ENCODE results near the gene IRF2BP2. TPM values are rescaled to one million over a fixed set of nuclear protein-coding genes. Genes with fewer than 3 reads are reported as not detected.

Gene IRF2BP2
- total and polyA plus RNA-seq, 7 donors, result 53.6 to 116 (median 73.4) TPM

DNA sequence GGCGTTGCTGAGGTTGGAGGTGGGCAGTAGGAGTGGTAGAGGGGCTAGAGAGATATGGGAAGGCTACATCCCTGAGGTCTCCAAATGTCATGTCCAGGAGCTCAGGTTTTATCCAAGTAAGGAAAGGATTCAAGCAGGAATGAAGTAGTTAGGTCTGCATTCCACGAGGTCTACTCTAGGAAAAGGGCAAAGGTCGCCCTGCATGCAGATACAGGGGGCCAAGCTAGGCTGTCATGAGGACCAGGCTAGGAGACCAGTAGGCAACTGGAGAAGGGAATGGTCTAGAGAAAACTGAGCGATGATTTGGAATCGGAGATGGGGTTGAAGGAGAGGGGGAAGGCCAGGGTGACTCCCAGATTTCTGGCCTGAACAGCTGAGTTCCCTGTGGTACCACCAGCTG, 48.7 kb downstream of the IRF2BP2 start:
- Histone ChIP-seq H3K4me1 (peaks cover 29% of the 10 kb centered on the region), H3K9me3 (no peaks in the 10 kb centered on the region), H3K27me3 (ENCODE audit: insufficient read depth in 3 of 3, low read length in 2 of 3) (no peaks in the 10 kb centered on the region), H3K27ac (no peak overlapping the region), H3K4me3 (no peak overlapping the region), H3K36me3 (ENCODE audit: insufficient read depth in 1 of 2, low read depth in 1 of 2) (no peaks in the 10 kb centered on the region)
- TF ChIP-seq, protein P1, sequence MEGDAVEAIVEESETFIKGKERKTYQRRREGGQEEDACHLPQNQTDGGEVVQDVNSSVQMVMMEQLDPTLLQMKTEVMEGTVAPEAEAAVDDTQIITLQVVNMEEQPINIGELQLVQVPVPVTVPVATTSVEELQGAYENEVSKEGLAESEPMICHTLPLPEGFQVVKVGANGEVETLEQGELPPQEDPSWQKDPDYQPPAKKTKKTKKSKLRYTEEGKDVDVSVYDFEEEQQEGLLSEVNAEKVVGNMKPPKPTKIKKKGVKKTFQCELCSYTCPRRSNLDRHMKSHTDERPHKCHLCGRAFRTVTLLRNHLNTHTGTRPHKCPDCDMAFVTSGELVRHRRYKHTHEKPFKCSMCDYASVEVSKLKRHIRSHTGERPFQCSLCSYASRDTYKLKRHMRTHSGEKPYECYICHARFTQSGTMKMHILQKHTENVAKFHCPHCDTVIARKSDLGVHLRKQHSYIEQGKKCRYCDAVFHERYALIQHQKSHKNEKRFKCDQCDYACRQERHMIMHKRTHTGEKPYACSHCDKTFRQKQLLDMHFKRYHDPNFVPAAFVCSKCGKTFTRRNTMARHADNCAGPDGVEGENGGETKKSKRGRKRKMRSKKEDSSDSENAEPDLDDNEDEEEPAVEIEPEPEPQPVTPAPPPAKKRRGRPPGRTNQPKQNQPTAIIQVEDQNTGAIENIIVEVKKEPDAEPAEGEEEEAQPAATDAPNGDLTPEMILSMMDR (IDR thresholded peaks at IDR 0.05), result no peak
- intact Hi-C loops (cut with DNase I), result no loop called here
- DNase-seq (no peak), ATAC-seq (no peak)
- WGBS, 3 donors, result 90 to 93% (median 91%) methylated on average over 5 of the region's 5 CpGs

DNA sequence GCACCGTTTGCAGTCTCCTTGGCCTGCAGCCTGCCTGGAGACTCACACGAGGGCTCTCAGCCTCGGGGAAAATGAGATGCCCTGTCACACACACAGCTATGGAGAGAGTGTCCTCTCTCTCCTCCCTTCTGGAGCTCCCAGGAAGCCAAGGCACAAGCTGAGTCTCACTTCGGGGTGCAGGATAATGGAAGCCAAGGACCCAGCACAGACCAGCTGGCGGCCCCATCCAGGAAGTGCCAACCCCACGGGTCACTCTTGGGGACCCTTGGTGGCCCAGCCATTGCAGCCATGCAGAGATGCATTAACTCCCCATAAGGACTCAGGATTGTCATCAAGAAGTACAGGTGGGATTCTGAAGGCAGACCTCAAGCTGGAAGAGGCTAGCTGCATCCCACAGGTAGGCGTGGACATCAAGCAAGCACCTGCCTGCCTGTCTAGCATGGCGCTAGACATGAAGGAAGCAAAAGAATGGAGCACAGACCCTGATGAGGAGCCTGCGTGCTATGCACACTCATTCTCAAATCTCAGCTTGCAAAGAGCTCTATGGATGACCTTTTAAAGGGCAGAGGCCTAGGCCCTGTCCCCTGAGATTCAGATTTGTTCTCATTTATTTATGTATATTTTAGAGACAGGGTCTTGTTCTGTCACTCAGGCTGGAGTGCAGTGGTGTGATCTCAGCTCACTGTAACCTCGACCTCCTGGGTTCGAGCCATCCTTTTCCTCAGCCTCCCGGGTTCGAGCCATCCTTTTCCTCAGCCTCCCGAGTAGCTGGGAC, 49.9 kb downstream of the IRF2BP2 start:
- no peak overlapping the region for H3K4me3 ChIP-seq
- no peaks in the 10 kb centered on the region for H3K27me3 ChIP-seq (ENCODE audit: insufficient read depth in 3 of 3, low read length in 2 of 3)
- H3K27ac ChIP-seq, result peak overlapping the region; percentile 65
- TF ChIP-seq, protein P1 (IDR thresholded peaks at IDR 0.05), result no peak
- intact Hi-C loops (cut with DNase I), result no loop called here
- WGBS, 3 donors, result 75 to 79% (median 76%) methylated on average over 14 of the region's 14 CpGs
- DNase-seq (no peak), ATAC-seq (no peak)
- no peaks in the 10 kb centered on the region for H3K9me3 ChIP-seq
- peaks cover 21% of the 10 kb centered on the region for H3K4me1 ChIP-seq
- H3K36me3 ChIP-seq (ENCODE audit: insufficient read depth in 1 of 2, low read depth in 1 of 2), result no peaks in the 10 kb centered on the region

DNA sequence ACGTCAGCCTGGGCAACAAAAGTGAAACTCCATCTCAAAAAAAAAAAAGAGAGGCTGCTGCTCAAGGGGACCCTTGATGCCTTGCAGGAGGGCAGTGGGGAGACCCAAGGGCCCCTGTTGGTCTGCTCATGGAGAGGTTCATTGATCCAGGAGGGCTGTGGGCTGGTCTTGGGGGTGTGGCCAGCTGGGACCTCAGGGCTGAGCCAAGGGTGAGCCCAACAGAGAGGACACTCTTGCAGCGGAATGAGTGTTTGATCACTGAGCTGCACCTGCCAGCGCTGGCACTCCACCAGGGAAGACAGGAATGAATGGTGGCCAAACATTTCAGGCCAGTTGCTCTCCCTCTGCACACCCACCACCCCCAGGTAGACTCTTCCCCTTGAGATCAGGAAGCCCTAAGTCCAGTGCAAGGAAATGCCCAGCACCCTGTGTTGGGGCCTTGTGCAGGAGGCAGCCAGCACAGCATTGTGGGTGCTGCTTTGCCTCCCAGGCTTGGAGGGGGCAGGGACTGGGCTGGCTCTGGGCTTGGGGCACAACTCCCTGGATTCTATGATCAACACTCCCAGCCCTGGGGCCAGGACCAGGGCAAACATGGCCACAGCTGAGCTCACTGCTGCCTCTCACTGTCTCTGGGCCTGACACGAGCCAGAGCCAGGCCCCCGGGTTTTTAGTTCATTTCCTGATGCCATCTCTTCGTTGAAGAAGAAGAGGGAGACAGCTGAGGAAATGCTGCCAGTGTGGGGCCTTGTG, 50.7 kb downstream of the IRF2BP2 start:
- intact Hi-C loops (cut with DNase I), result no loop called here
- DNase-seq (no peak), ATAC-seq (peak in 3 of 4 donors; percentile 57 to 74 (median 64))
- peaks cover 13% of the 10 kb centered on the region for H3K4me1 ChIP-seq
- no peaks in the 10 kb centered on the region for H3K27me3 ChIP-seq (ENCODE audit: insufficient read depth in 3 of 3, low read length in 2 of 3)
- H3K27ac ChIP-seq, result peak overlapping the region; percentile 65
- no peak overlapping the region for H3K4me3 ChIP-seq
- WGBS, 3 donors, result 57 to 75% (median 68%) methylated on average over 6 of the region's 6 CpGs
- H3K36me3 ChIP-seq (ENCODE audit: insufficient read depth in 1 of 2, low read depth in 1 of 2), result no peaks in the 10 kb centered on the region
- no peaks in the 10 kb centered on the region for H3K9me3 ChIP-seq
- TF ChIP-seq, protein P1 (IDR thresholded peaks at IDR 0.05), result no peak

DNA sequence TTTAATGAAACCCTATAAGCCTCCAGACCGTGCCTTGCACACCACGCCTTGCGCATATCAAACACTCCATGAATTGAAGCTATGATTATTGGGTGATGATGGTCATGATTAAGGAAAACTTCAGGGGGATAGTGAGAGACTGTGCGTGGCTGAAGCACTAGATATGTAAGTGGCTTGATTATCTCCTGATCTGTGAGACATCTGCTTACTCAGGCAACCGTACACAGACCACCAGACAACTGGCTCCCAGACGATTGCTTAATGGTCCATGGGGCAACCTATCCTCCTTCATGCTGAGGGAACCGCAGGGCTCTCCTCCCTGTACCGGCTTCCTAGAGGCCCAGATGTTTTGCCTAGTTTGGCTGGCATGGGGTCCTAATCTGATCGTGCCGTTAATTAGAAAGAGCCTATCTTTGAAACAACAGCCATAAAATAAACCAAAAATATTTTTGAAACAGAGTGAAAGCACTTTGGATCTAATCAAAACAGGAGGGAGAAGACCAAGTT, 51.6 kb downstream of the IRF2BP2 start:
- TF ChIP-seq, protein P1 (IDR thresholded peaks at IDR 0.05), result no peak
- Histone ChIP-seq H3K4me1 (peaks cover 13% of the 10 kb centered on the region), H3K36me3 (ENCODE audit: insufficient read depth in 1 of 2, low read depth in 1 of 2) (no peaks in the 10 kb centered on the region), H3K27me3 (ENCODE audit: insufficient read depth in 3 of 3, low read length in 2 of 3) (no peaks in the 10 kb centered on the region), H3K27ac (no peak overlapping the region), H3K4me3 (no peak overlapping the region), H3K9me3 (no peaks in the 10 kb centered on the region)
- WGBS, 3 donors, result 91 to 94% (median 93%) methylated on average over 10 of the region's 10 CpGs
- ATAC-seq (no peak), DNase-seq (no peak)
- intact Hi-C loops (cut with DNase I), result no loop called here
